OCI-LY1 (cell line): ENCODE results near the gene HNRNPL.

Experiments
- H2AFZ ChIP-seq: fragments of 200-600 bp; sonication (generic), shearing (Covaris generic); 2 replicates; pipeline ENCODE4 v1.6.0; 2014; ENCODE audit warnings: antibody characterized with exemption, mild to moderate bottlenecking, low read length
- H3F3A ChIP-seq: fragments of 200-600 bp; sonication (generic), shearing (Covaris generic); 2 replicates; pipeline ENCODE4 v1.6.0; 2014; ENCODE audit warnings: mild to moderate bottlenecking, antibody characterized with exemption, low read length, moderate library complexity; ENCODE audit not compliant: insufficient read depth
- H3K27ac ChIP-seq: fragments of 200-600 bp; sonication (generic); 2 replicates; pipeline ENCODE4 v1.5.1; 2014; ENCODE audit warnings: low read length, mixed run types, mild to moderate bottlenecking, low read depth; ENCODE audit not compliant: poor library complexity, severe bottlenecking
- H3K27me3 ChIP-seq: fragments of 200-600 bp; sonication (generic); 2 replicates; pipeline ENCODE4 v1.6.0; 2014; ENCODE audit warnings: antibody characterized with exemption, mild to moderate bottlenecking, low read length, moderate library complexity; ENCODE audit not compliant: insufficient read depth
- H3K36me3 ChIP-seq: fragments of 200-600 bp; sonication (generic); 2 replicates; pipeline ENCODE4 v1.6.1; 2014; ENCODE audit warnings: mild to moderate bottlenecking, antibody characterized with exemption, low read length, moderate library complexity, mixed read lengths; ENCODE audit not compliant: insufficient read depth
- H3K4me1 ChIP-seq: fragments of 200-600 bp; sonication (generic); 2 replicates; pipeline ENCODE4 v1.5.1; 2014; ENCODE audit warnings: mild to moderate bottlenecking, low read length, moderate library complexity; ENCODE audit not compliant: insufficient read depth, severe bottlenecking
- H3K4me2 ChIP-seq: fragments of 200-600 bp; sonication (generic), shearing (Covaris generic); 2 replicates; pipeline ENCODE4 v1.6.1; 2014; ENCODE audit warnings: low read length
- H3K4me3 ChIP-seq: fragments of 200-600 bp; sonication (generic); 2 replicates; pipeline ENCODE4 v1.5.1; 2014; ENCODE audit warnings: low read length, low read depth, mild to moderate bottlenecking, mixed read lengths; ENCODE audit not compliant: poor library complexity, severe bottlenecking
- H3K79me2 ChIP-seq: fragments of 200-600 bp; shearing (Covaris generic); 2 replicates; pipeline ENCODE4 v1.6.1; 2016; ENCODE audit warnings: mixed run types, low read length, mixed read lengths; ENCODE audit not compliant: insufficient read depth
- H3K9ac ChIP-seq: fragments of 200-600 bp; sonication (generic), shearing (Covaris generic); 2 replicates; pipeline ENCODE4 v1.6.1; 2014; ENCODE audit warnings: mild to moderate bottlenecking, low read length, mixed read lengths
- H3K9me2 ChIP-seq: fragments of 200-600 bp; sonication (generic), shearing (Covaris generic); 2 replicates; pipeline ENCODE4 v1.6.1; 2014; ENCODE audit warnings: low read depth, mild to moderate bottlenecking, low read length, mixed read lengths
- H3K9me3 ChIP-seq: fragments of 200-600 bp; shearing (Covaris generic); 2 replicates; pipeline ENCODE4 v1.6.1; 2014; ENCODE audit warnings: low read length, mixed read lengths
- H4K20me1 ChIP-seq: fragments of 200-600 bp; sonication (generic), shearing (Covaris generic); 2 replicates; pipeline ENCODE4 v1.6.0; 2016; ENCODE audit warnings: mild to moderate bottlenecking, low read length; ENCODE audit not compliant: insufficient read depth
- EZH2 ChIP-seq: fragments of 200-600 bp; sonication (generic), shearing (Covaris generic); IDR thresholded peaks from 2 replicates; pipeline ENCODE4 v1.8.0; 2017; ENCODE audit warnings: borderline replicate concordance, mixed run types, mild to moderate bottlenecking, antibody characterized with exemption, low read length, moderate library complexity, mixed read lengths
- TF ChIP-seq, protein P1 (sequence below): fragments of 200-600 bp; sonication (generic), shearing (Covaris generic); IDR thresholded peaks from 2 replicates; pipeline ENCODE4 v1.5.1; 2017; ENCODE audit warnings: mild to moderate bottlenecking, antibody characterized with exemption, low read length, moderate library complexity, mixed read lengths

Gene HNRNPL

DNA sequence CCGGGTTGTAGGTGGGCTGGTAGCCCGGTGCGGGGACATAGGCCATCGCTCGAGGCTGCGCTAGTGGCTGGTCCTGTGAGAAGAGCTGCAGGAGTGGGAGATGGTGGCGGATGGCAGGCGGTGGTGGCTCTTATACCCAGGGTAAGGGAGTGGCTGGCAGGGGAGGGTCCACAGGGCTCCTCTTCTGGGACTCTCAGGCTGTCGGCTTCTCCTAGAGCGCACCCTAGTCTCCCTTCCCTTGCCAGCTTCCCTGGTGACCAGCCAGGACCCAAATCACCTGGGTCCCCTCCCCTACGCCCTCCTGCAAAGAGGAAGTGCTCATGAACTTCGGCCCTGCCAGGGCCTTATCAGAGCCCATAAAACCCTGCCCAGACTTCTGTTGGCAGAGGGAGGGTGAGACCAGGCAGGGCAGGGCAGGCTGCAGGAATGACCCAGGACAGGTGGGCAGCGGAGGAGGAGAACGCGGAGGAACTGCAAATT, 36.9 kb downstream of the HNRNPL start, which contains the start of gene LGALS4:
LGALS4 (minus strand) TSS at position 105 of the 480 bp plus-strand sequence; CDS start at position 46, 59 bp downstream.
- H3K4me3 ChIP-seq = no peak within 1 kb of the TSS
- H3K9me3 ChIP-seq = no peaks in the 10 kb centered on the region
- H3K79me2 ChIP-seq = no peaks in the 10 kb centered on the region
- no peaks in the 10 kb centered on the region for H4K20me1 ChIP-seq
- no peak within 1 kb of the TSS for H3K4me2 ChIP-seq
- H2AFZ ChIP-seq = no peak within 1 kb of the TSS
- H3F3A ChIP-seq = no peaks in the 10 kb centered on the region
- H3K4me1 ChIP-seq = no peaks in the 10 kb centered on the region
- H3K9ac ChIP-seq = no peak within 1 kb of the TSS
- H3K36me3 ChIP-seq = peaks cover 30% of the 10 kb centered on the region
- no peaks in the 10 kb centered on the region for H3K9me2 ChIP-seq
- TF ChIP-seq, protein P1, sequence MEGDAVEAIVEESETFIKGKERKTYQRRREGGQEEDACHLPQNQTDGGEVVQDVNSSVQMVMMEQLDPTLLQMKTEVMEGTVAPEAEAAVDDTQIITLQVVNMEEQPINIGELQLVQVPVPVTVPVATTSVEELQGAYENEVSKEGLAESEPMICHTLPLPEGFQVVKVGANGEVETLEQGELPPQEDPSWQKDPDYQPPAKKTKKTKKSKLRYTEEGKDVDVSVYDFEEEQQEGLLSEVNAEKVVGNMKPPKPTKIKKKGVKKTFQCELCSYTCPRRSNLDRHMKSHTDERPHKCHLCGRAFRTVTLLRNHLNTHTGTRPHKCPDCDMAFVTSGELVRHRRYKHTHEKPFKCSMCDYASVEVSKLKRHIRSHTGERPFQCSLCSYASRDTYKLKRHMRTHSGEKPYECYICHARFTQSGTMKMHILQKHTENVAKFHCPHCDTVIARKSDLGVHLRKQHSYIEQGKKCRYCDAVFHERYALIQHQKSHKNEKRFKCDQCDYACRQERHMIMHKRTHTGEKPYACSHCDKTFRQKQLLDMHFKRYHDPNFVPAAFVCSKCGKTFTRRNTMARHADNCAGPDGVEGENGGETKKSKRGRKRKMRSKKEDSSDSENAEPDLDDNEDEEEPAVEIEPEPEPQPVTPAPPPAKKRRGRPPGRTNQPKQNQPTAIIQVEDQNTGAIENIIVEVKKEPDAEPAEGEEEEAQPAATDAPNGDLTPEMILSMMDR = no peak
- TF ChIP-seq EZH2 = no peak
- no peaks in the 10 kb centered on the region for H3K27me3 ChIP-seq
- H3K27ac ChIP-seq = no peak within 1 kb of the TSS

DNA sequence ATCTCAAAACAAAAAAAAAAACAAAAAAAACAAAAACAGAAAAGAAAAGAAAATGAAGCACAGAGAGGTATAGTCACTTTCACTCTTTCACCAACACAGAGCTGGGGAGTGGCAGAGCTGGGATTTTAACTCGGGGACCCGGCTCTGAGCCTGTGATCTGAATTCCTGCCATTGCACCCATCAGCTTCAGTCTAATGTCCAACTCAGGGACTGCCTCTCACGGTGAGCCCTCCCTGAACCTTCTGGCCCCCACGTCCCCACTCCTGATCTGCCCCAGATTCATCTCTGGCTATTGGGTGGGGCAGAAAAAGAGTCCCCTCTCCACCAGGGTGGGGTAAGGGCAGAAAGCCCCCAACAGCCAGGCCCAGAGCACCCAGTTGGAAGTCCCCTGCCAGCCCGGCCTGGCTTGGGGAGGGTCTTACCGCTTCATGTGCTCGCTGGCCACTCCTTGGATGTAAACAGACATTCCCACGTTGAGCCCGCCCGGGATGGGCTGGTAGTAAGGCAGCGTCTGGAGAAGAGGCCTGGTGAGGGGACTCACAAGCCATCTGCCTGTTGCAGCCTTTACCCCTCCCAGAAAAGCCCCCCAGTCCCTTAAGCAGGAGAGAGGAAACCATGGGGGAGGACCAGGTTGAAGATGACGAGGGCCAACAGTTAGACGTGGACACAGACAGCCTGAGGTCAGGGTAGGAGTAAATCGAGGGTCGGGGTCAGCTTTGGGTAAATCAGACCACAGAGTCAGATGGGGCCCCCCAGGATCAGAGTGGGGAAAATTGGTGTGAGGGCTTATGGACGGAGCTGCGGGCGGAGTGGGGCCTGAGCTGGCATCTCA, 37.6 kb downstream of the HNRNPL start:
- Histone ChIP-seq H3K4me3 (no peak overlapping the region), H3F3A (no peaks in the 10 kb centered on the region), H3K27ac (no peak overlapping the region), H3K79me2 (no peaks in the 10 kb centered on the region), H2AFZ (no peak overlapping the region), H4K20me1 (no peaks in the 10 kb centered on the region), H3K4me1 (no peaks in the 10 kb centered on the region), H3K9me3 (no peaks in the 10 kb centered on the region), H3K4me2 (no peak overlapping the region), H3K27me3 (no peaks in the 10 kb centered on the region), H3K36me3 (peaks cover 24% of the 10 kb centered on the region), H3K9me2 (no peaks in the 10 kb centered on the region), H3K9ac (no peak overlapping the region)
- TF ChIP-seq, protein P1 = no peak
- TF ChIP-seq EZH2 = no peak

DNA sequence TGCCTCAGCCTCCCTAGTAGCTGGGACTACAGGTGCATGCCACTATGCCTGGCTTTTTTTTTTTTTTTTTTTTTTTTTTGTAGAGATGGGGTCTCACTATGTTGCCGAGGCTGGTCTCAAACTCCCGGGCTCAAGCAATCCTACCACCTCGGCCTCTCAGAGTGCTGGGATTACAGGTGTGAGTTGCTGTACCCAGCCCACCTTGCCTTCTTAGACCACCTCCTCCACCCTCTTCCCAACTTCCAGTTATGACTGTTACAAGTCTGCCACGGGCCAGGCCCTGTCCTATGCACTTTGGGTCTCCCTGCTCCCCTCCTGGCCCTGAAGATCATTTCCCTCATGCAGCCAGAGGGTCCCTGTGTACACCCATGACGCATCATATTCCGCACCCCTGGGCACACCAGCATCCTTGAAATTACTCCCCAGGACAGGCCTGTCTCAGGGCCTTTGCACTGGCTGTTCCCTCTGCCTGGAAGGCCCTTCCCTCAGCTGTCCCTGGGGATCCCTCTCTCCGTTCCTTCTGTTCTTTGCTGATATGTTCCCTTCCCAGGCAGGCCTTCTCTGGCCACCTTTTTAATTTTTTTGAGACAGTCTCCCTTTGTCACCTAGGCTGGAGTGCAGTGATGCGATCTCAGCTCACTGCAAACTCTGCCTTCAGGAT, 40.1 kb downstream of the HNRNPL start:
- Histone ChIP-seq H3K27me3 (no peaks in the 10 kb centered on the region), H3K9me3 (no peaks in the 10 kb centered on the region), H3K9ac (no peak overlapping the region), H3K9me2 (no peaks in the 10 kb centered on the region), H3K79me2 (no peaks in the 10 kb centered on the region), H3K27ac (no peak overlapping the region), H3K4me1 (no peaks in the 10 kb centered on the region), H2AFZ (no peak overlapping the region), H3K4me3 (no peak overlapping the region), H3K4me2 (no peak overlapping the region), H3K36me3 (no peaks in the 10 kb centered on the region; the same call in 1 of the 2 replicates), H3F3A (no peaks in the 10 kb centered on the region), H4K20me1 (no peaks in the 10 kb centered on the region)
- TF ChIP-seq, protein P1 = no peak
- no peak for TF ChIP-seq EZH2
